COLO668 (cell line): ENCODE measurements around the gene TRDMT1.
A peak's percentile ranks its signal among the peaks of the same experiment; 100 is the strongest.

Experiments used
- DNase-seq: peaks from one replicate; lab custom pipeline; 2025; ENCODE audit not compliant: unreplicated experiment; lab: John Stamatoyannopoulos, UW

The TRDMT1 gene, protein sequence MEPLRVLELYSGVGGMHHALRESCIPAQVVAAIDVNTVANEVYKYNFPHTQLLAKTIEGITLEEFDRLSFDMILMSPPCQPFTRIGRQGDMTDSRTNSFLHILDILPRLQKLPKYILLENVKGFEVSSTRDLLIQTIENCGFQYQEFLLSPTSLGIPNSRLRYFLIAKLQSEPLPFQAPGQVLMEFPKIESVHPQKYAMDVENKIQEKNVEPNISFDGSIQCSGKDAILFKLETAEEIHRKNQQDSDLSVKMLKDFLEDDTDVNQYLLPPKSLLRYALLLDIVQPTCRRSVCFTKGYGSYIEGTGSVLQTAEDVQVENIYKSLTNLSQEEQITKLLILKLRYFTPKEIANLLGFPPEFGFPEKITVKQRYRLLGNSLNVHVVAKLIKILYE

DNA sequence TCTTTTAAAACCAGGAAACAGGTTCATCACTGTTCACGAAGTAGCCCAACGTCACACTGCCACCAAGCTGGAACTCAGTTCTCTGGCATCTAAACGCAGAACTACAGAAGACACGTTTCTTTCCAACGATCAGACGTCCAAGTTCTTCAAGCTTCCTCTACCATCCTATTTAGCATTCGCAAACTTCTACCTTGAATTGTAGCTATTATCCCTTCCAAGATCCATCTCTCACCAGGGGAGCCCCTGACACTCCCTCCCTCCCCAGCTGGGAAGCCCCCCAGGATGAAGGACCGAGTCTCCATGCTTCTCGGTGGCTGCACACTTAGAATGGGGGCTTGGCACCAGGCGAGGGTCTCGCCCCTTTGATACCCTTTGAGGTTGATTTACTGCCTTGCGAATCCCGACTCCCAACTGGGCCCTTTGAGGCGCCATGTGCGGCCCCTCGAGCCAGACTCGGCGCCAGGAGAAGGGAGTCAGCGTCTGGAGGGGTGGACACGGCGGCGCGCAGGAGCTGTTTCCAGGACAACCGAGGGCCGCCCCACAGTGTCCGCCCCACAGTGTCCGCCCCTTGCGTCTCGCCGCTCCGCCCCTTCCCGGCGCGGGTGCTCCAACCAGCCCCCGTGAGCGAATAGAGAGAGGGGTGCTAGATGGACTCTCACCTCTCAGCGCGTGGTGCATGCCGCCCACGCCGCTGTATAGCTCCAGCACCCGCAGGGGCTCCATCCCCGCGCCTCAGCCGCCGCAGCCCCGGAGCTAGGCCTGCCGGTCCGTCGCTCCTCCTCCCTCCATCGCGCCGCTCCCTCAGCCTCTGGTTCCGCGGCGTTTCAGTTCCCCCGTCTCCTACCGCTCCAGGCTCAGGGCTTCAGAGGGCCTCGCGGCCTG is at the start of gene TRDMT1:
Gene TRDMT1, minus strand, starts transcription at position 761 of the 882 bp plus-strand sequence. Its CDS starts 38 bp downstream, at position 723.
- peak; percentile 53 for DNase-seq

DNA sequence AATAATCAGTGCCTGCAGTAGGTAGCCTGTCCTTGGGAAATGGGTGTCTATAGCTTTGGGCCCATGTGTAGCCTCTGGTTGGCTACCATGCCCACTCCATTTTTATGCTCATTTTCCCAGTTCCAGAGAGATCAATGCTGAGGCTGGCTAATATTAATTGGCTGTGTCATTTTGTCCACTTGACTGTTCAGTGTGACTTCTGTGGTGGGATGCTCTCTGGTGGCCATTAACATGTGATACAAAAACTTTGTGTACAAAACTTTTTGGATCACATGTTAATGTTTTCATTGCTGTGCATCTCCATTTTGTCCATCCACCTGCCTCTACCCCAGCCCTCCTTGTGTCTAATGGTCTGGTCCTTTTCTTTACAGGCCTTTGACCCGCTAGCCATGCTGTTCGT is 49.3 kb upstream of the TRDMT1 start:
- no peak for DNase-seq

DNA sequence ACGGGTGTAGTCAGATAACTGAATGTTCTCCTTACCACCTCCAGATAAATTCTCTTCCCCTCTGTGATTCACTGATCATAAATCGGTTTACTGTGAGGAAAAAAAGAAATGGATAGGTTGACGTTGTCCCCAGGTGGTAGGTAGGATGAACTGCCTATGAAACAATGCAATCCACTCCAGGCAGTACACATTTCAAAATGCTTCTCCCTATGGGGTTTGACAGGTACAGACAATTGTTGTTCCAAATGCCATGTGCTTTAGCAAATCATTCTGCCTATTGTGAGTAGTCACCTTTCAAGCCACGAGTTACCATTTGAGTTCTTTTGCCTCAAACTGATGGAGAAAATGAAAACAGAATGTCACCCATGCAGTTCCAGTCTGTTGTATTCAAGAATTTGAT is 48.3 kb upstream of the TRDMT1 start:
- DNase-seq: no peak

DNA sequence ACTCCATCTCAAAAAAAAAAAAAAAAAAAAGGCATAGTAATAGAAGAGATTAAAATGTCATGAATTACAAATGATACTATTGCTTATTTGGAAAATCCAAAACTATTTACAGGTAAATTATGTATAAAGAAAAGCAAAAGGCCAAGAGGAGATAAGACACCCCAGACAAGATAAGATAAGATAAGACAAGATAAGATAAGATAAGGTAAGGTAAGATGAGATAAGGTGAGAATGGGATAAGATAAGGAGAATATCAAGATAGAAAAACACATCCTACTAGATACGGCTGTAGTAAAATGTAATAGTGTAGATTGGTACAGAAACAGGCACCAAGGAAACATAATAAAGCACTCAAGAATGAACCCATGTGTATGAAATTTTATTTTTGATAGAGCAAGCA is 47.5 kb upstream of the TRDMT1 start:
- no peak for DNase-seq

DNA sequence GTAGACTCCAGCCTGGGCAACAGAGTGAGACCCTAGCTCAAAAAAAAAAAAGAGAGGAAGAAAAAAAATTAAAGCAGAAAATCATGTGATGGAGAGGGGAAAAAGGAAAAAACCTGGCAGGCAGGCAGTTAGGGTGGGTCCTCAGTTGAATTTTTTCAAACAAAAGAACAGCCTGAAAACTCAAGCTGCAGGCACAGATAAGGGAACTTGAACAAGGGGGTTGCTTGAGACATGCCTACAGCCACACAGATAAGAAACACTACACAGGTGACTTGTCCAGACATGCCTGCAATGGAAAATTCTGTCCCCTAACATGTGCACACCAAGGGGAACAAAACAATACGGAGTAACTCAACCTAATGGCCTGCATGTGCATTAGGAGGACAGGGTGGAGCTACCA is 45.7 kb upstream of the TRDMT1 start:
- no peak for DNase-seq

DNA sequence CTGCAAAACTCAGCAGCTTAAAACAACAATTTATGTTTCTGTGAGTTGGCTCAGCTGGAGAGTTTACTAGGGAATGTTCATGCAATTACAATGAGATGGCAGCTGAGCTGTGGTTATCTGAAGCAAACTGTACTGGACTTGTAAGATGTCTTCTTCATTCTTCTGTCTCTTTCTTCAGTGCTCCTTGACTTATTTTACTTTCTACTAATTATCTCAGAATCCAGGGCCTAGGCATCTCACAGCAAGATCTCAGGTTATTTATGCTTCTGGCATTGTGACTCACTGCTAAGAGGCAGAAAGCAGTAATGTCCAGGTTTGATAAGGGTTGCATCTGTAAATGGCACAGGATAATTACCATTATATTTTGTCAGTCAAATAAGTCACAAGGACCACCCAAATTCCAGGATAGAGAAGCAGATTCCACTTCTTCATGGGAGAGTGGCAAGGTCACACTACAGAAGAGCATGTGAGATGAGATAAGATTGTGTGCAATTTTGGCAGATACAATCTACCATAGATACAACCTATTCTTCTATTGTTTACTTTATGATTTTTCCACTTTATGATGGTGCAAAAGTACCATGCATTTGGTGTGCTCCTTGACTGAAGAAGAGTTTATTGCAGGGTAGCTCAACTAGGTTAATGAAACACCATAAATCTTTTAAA is 43.4 kb upstream of the TRDMT1 start:
- no peak for DNase-seq

DNA sequence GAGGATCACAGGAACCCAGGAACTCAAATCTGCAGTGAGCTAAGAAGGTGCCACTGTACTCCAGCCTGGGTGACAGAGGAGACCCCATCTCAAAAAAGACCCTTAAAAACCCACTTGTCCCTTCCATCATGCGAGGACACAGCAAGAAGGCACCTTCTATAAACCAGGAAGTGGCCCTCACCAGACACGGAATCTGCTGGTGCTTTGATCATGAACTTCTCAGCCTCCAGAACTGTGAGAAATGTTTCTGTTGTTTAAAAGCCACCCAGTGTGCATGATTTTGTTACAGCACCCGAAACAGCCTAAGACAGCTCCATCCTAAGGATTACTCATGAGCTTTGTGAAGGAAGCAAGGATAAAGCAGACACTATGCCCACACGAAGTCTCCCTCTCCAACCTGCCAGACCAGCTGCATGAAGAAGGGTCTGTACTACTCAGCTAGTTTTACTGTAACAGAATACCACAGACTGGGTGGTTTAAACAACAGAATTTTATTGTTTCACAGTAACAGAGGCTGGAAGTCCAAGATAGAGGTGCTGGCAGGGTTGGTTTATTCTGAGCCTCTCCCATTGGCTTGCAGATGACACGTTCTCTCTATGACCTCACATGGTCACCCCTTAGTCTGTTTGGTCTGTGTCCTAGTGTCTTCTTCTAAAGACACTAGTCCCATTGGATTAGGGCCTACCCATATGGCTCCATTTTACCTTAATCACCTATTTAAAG is 40.3 kb upstream of the TRDMT1 start:
- no peak for DNase-seq

DNA sequence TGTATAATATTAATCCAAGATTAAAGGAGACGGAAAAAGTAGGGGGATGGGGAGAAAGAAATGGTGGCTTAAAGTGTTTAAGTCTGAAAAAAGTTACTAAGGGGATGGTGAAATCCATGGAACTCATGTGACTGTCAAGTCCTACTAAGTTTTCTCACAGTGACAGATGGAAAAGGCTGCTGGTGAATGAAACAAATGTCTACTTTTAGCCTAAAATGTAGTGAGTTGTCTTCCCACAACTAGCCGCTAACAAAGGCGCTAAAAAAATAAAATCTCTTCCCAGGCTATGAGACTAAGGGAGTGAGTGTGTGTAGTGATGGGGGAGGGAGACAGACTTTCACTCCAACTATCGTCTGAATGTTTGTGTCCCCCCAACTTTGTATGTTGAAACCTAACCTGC is 39.1 kb upstream of the TRDMT1 start:
- no peak for DNase-seq

DNA sequence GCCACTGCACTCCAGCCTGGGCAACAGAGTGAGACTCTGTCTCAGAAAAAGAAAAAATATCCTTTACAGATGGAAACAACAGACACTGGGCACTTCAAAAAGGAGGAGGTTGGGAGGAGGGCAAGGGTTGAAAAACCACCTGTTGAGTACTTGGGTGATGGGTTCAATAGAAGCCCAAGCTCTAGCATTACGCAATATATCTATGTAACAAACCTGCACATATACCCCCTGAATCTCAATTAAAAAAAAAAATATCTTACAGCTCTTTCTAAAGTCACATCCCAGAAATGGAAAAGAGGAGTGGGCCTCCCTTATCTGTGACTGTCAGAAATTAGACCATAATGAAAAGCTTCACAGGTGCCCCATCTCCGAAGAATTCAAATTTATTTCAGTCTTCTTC is 38.6 kb upstream of the TRDMT1 start:
- DNase-seq: no peak

DNA sequence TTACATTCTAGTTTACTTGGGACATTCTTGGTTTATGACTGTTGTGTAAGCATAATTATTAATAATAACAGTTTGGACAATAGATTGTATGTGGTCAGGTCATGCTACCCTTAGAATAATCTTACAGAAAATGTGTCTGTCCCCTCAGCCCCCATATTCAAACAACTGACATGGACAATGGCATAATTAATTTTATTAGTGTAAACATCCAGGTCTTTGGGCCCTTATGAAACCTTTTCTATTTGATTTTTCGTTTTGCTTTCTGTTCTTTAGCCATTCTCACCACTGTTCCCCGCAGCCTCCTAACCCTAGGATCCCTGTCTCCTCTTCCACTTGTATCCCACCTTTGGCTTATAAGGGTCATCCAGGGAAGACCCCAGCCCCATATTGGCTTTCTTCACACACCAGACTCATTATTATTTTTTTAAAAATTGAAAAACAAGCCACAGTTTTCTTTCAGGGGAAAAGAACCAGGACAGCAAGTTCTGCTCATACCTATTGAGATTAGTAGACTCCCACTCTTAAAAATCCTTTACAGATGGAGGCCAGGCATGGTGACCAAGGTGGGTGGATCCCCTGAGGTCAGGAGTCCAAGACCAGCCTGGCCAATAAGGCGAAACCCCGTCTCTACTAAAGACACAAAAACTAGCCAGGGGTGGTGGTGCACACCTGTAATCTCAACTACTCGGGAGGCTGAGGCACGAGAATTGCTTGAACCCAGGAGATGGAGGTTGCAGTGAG is 38.0 kb upstream of the TRDMT1 start:
- no peak for DNase-seq

DNA sequence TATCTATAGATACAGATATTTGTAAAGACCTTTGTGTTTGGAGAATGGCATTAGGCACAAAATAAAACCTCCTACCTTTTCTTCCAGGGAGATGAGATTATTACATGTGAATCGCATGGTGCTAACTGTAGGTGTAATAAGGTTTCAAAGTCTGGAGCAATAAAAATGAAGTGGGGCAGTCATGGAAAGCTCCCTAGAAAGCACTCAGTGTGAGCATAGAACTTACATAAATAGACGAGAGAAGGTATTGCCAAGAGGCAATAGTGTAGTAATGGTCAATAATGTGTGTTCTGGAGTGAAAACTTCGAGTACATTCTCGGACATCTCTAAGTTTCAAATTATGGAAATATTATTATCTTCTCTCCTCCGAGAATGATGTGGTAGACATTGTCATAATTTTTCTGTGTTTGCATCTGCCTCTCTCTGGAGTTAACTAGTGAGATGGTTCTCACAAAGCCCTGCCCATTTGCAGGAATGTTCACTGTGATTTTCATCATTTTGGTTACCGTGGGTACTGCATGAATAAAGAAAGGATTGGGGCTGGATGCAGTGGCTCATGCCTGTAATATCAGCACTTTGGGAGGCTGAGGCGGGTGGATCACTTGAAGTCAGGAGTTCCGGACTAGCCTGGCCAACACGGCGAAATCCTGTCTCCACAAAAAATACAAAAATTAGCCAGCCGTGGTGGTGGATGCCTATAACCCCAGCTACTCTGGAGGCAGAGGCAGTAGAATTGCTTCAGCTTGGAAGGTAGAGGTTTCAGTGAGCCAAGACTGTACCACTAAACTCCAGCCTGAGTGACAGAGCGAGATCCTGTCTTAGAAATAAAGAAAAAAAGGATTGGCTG is 37.2 kb upstream of the TRDMT1 start:
- DNase-seq: no peak

DNA sequence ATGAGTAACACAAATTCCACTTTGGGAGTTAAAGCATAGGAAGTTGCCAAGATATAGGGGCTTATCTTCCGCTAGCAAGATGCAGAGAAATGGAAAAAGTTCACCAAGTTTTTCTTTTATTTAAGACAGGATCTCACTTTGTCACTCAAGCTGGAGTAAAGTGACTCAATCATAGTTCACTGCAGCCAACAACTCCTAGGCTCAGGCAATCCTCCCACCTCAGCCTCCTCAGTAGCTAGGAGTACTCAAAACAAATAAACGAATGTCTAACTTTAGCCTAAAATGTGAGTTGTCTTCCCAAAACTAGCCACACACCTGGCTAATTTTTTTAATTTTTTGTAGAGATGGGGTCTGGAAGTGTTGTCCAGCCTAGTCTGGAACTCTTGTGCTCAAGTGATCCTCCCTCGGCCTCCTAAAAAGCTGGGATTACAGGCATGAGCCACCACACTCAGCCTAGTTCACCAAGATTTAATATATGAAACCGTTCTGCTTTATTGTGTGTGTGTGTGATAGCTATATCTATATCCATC is 36.5 kb upstream of the TRDMT1 start:
- DNase-seq: no peak

DNA sequence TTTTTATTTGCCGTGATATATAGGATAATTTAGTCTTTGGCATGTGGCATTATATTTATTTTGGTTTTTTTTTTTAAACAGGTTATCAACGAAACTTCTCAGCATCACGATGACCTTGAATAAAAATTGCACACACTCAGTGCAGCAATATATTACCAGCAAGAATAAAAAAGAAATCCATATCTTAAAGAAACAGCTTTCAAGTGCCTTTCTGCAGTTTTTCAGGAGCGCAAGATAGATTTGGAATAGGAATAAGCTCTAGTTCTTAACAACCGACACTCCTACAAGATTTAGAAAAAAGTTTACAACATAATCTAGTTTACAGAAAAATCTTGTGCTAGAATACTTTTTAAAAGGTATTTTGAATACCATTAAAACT is 35.7 kb upstream of the TRDMT1 start:
- DNase-seq: no peak

DNA sequence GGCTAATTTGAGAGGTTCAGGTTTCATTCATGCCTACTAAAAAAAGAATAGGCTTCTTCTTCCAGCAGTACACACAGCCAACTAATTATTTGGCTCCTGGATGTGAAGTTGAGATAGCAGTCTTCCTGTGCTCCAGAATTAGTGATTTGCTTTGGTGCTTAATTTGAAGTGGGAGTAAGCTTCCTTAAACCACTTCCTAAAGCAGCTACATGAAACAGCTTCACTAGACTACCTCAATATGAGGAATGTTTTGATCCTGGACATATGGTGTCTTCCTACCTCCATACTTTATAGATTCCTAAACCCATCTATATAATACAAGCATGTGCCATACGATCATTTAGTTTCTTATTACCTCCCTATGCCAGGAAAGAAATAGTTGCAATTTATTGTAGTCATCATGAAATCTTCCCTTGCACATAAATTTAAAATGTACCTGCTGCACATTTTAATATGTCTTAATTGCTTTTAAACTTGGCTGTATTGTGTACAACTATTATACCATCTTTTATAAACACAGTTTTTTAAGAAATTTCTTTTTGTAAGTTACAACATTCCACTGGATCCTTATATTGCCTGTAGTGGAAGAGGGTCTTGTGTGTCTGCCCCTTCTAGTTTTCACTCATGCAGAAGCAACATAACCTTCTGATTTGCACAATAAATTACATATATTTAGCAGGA is 35.1 kb upstream of the TRDMT1 start:
- DNase-seq: no peak

DNA sequence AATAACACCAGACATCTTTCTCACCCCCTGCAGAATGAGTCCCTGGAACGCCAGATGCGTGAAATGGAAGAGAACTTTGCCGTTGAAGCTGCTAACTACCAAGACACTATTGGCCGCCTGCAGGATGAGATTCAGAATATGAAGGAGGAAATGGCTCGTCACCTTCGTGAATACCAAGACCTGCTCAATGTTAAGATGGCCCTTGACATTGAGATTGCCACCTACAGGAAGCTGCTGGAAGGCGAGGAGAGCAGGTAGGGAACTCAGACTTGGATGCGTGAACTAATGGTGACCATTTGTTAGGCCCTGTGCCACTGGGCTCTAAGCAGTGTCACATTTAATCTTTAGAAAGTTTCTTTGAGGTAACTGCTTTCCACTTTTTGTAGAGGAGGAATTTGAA is 33.7 kb upstream of the TRDMT1 start:
- DNase-seq: no peak

DNA sequence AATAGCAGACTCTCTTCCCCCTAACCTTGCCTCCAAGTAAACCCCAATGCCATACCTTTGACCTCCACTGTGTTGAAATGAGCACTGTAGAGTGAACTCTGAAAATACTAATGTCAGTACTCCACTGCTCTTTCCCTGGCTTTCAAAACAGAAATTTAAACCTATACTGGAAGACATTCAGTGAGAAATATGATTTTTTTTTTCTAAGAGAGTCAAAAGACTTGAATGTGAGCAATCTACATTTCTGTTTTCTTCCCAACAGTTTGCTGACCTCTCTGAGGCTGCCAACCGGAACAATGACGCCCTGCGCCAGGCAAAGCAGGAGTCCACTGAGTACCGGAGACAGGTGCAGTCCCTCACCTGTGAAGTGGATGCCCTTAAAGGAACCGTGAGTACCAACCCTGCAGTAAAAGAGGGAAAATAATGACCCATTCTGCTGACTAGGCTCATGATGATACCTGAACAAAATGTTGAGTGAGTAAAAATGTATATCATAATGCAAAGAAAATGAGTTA is 33.0 kb upstream of the TRDMT1 start:
- DNase-seq: no peak

DNA sequence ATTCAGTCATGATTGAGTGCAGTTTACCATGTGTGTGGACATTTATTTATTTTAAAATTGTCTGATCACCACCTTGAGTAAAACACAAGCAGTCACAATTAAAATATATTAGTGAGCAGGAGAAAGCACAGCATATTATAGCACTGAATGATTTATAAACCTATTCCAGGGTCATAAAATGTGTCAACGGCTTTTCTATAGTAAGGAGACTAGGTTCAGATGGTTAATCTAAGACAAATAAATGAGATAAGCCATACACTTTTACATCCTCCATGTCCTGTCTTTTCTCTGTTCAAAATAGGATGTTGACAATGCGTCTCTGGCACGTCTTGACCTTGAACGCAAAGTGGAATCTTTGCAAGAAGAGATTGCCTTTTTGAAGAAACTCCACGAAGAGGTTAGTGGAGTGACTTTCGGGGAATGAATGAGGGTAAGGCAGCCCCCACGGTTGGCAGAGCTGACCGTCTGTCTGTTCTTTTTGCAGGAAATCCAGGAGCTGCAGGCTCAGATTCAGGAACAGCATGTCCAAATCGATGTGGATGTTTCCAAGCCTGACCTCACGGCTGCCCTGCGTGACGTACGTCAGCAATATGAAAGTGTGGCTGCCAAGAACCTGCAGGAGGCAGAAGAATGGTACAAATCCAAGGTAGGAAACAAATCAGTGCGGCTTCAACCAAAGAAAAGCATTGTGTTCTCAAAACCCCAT is 32.0 kb upstream of the TRDMT1 start:
- no peak for DNase-seq
